Endothelial cell of umbilical vein (primary cell): ENCODE measurements around the gene ITPR1. TPM values are rescaled to one million over a fixed set of nuclear protein-coding genes. Genes with fewer than 3 reads are reported as not detected.

Source experiments
- BruUV-seq: library from RNA; stranded (reverse); fragments of 400-500 nt; replicated peaks from 2 replicates; lab custom pipeline; 2021; lab: Mats Ljungman, UMichigan
- CTCF ChIA-PET: fragments of 300-600, 350-600 bp; sonication (Branson Sonifier 250); formaldehyde crosslinking; loops from one replicate; lab custom pipeline; 2021; ENCODE audit warnings: antibody characterized with exemption, inconsistent platforms; lab: Charles Lee
- POLR2A ChIA-PET: fragments of 300-600, 350-600 bp; sonication (Branson Sonifier 250); formaldehyde crosslinking; loops from one replicate; lab custom pipeline; 2021; ENCODE audit warnings: antibody characterized with exemption, inconsistent platforms; lab: Charles Lee
- DNase-seq: peaks from one replicate; pipeline ENCODE4 v3.0.0-alpha.2; 2011; ENCODE audit warnings: low read depth, low spot score
- FAIRE-seq: peaks from 2 replicates; lab custom pipeline; 2011; peaks lifted over from hg19 to GRCh38; lab: Jason Lieb, UNC
- H2AFZ ChIP-seq: 2 replicates; pipeline ENCODE4 v1.6.0; 2012; ENCODE audit warnings: low read depth, low read length, control low read depth, inconsistent platforms
- H3K27ac ChIP-seq: 2 replicates; pipeline ENCODE4 v1.5.1; 2011; ENCODE audit warnings: low read depth, mild to moderate bottlenecking, control low read depth, low read length, moderate library complexity; ENCODE audit not compliant: insufficient read depth
- H3K27me3 ChIP-seq, 2 experiments: 2 replicates each; pipeline versions ENCODE4 v1.6.0 to v1.6.1; 2011; ENCODE audit warnings: low read length in 2 of 2, mixed read lengths in 1 of 2; ENCODE audit not compliant: control insufficient read depth in 2 of 2, insufficient read depth in 2 of 2
- H3K36me3 ChIP-seq, 2 experiments: 2 replicates in 1 of 2; 3 replicates in 1 of 2; pipeline ENCODE4 v1.5.1; 2011; ENCODE audit warnings: low read length in 2 of 2, mild to moderate bottlenecking in 1 of 2, moderate library complexity in 1 of 2; ENCODE audit not compliant: control insufficient read depth in 2 of 2, insufficient read depth in 2 of 2; ENCODE audit errors: extremely low read depth in 1 of 2
- H3K4me1 ChIP-seq: 3 replicates; pipeline ENCODE4 v1.5.1; 2011; ENCODE audit warnings: mild to moderate bottlenecking, low read length; ENCODE audit not compliant: control insufficient read depth, insufficient read depth; ENCODE audit errors: extremely low read depth
- H3K4me2 ChIP-seq: 2 replicates; pipeline ENCODE4 v1.6.1; 2011; ENCODE audit warnings: low read length, control low read depth, mixed read lengths; ENCODE audit not compliant: insufficient read depth
- H3K4me3 ChIP-seq, 3 experiments: fragments of 200-600 bp in 1 of 3; sonication (generic), shearing (Covaris generic) in 1 of 3; replicated peaks in 1 of 3; 2 replicates each; pipeline ENCODE4 v1.5.1; 2011 to 2016; ENCODE audit warnings: control low read depth in 3 of 3, low read length in 3 of 3, mild to moderate bottlenecking in 2 of 3, inconsistent platforms in 1 of 3, low read depth in 1 of 3, moderate library complexity in 1 of 3; ENCODE audit not compliant: insufficient read depth in 1 of 3
- H3K79me2 ChIP-seq: 2 replicates; pipeline ENCODE4 v1.6.0; 2012; ENCODE audit warnings: low read length, inconsistent platforms; ENCODE audit not compliant: control insufficient read depth, insufficient read depth
- H3K9ac ChIP-seq: replicated peaks from 2 replicates; pipeline ENCODE3; 2011; ENCODE audit warnings: low read length, control low read depth; ENCODE audit not compliant: insufficient read depth; ENCODE audit errors: extremely low read depth
- H3K9me1 ChIP-seq: replicated peaks from 3 replicates; pipeline ENCODE4 v1.6.0; 2011; ENCODE audit warnings: mild to moderate bottlenecking, low read length; ENCODE audit not compliant: control insufficient read depth, insufficient read depth; ENCODE audit errors: extremely low read depth
- H3K9me3 ChIP-seq: replicated peaks from 2 replicates; pipeline ENCODE4 v1.5.1; 2012; ENCODE audit warnings: low read length, inconsistent platforms; ENCODE audit not compliant: control insufficient read depth, insufficient read depth
- H4K20me1 ChIP-seq: replicated peaks from 2 replicates; pipeline ENCODE3; 2011; ENCODE audit warnings: mild to moderate bottlenecking, low read length; ENCODE audit not compliant: control insufficient read depth, insufficient read depth; ENCODE audit errors: extremely low read depth
- EZH2 ChIP-seq: IDR thresholded peaks from 2 replicates; pipeline ENCODE4 v1.6.1; 2012; ENCODE audit warnings: borderline replicate concordance, low read depth, mild to moderate bottlenecking, moderate library complexity, low read length, inconsistent platforms; ENCODE audit not compliant: severe bottlenecking
- FOS ChIP-seq: IDR thresholded peaks from 2 replicates; pipeline ENCODE4 v1.6.1; 2011; ENCODE audit warnings: mild to moderate bottlenecking, low read length, moderate library complexity, borderline replicate concordance; ENCODE audit not compliant: insufficient read depth
- GATA2 ChIP-seq: IDR thresholded peaks from 2 replicates; pipeline ENCODE4 v1.7.0; 2011; ENCODE audit warnings: low read depth, mild to moderate bottlenecking, moderate library complexity, mixed read lengths, low read length; ENCODE audit not compliant: insufficient read length, insufficient read depth
- JUN ChIP-seq: IDR thresholded peaks from 2 replicates; pipeline ENCODE4 v1.6.1; 2011; ENCODE audit warnings: borderline replicate concordance, low read depth; ENCODE audit not compliant: insufficient read length, insufficient read depth
- MYC ChIP-seq: IDR thresholded peaks from one replicate; pipeline ENCODE4 v1.6.1; 2011; ENCODE audit warnings: mild to moderate bottlenecking, low read depth, low read length
- POLR2A ChIP-seq: IDR thresholded peaks from 2 replicates; pipeline ENCODE4 v1.6.1; 2012; ENCODE audit warnings: low read depth, mild to moderate bottlenecking, control low read depth, low read length
- POLR2AphosphoS5 ChIP-seq: IDR thresholded peaks from 2 replicates; pipeline ENCODE4 v1.6.1; 2012; ENCODE audit warnings: low read depth, mild to moderate bottlenecking, control low read depth, low read length, moderate library complexity; ENCODE audit not compliant: insufficient read depth
- dilution Hi-C: fragments of 300-500 bp; cut with MboI; formaldehyde crosslinking; loops from one replicate; pipeline ENCODE4 v1.15.0; 2019; ENCODE audit warnings: low sequenced_read_pairs; ENCODE audit not compliant: extremely low pct_ligation_motif_present
- intact Hi-C: fragments of 100-400 bp; cut with micrococcal nuclease; formaldehyde crosslinking; loops from one replicate; pipeline ENCODE4 v1.10.0; 2022
- polyA plus RNA-seq, 4 experiments: library from polyadenylated mRNA; depleted of rRNA in 3 of 4; stranded (reverse) in 3 of 4; unstranded in 1 of 4; fragments of >200 nt; gene quantifications; 2 replicates each; pipeline versions ENCODE4 v1.2.1 to v1.2.3, GENCODE V29; 2011 to 2012; ENCODE audit warnings: missing spikeins in 1 of 4
- total RNA-seq: library from RNA; stranded (reverse); gene quantifications from 2 replicates; pipeline ENCODE4 v1.2.3, GENCODE V29; 2021
- TF ChIP-seq, protein P1 (sequence below), 2 donors: IDR thresholded peaks; 1 replicate in 1 of 2; 2 replicates in 1 of 2; pipeline ENCODE4 v1.5.1; 2011; ENCODE audit warnings: low read length in 2 of 2, mild to moderate bottlenecking in 2 of 2, moderate library complexity in 2 of 2, control low read depth in 1 of 2, inconsistent platforms in 1 of 2, low read depth in 1 of 2; ENCODE audit not compliant: insufficient read depth in 1 of 2; ENCODE audit errors: extremely low read depth in 1 of 2
- TF ChIP-seq, protein P2 (sequence below): IDR thresholded peaks from 2 replicates; pipeline ENCODE4 v1.6.1; 2011; ENCODE audit not compliant: insufficient read depth, insufficient read length

The ITPR1 gene
- total and polyA plus RNA-seq, 2 donors (not counting 3 experiments of a cell fraction or from before 2014, with no cell fraction given) = 5.1 to 16.1 TPM

DNA sequence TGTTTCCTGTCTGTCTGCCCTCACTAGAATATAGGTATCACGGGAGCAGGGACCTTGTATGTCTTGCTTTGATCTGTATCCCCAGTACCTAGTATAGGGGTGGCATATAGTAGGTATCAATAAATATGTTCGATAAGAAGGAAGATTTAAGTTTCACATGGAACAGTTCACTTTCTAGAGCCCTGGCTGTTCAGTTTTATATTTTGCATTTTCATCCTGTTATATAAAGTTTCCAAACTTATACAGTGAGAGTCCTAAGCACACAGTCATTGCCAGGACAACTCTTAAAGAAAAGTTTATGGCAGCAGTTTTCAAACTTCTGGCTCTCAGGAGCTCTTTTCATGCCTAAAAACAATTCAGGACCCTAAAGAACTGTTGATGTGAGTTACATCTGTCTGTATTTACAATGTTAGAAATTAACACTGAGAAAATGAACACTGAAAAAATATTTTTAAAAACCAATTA is 13.4 kb downstream of the ITPR1 start:
- TF ChIP-seq POLR2A = no peak
- TF ChIP-seq, protein P1, sequence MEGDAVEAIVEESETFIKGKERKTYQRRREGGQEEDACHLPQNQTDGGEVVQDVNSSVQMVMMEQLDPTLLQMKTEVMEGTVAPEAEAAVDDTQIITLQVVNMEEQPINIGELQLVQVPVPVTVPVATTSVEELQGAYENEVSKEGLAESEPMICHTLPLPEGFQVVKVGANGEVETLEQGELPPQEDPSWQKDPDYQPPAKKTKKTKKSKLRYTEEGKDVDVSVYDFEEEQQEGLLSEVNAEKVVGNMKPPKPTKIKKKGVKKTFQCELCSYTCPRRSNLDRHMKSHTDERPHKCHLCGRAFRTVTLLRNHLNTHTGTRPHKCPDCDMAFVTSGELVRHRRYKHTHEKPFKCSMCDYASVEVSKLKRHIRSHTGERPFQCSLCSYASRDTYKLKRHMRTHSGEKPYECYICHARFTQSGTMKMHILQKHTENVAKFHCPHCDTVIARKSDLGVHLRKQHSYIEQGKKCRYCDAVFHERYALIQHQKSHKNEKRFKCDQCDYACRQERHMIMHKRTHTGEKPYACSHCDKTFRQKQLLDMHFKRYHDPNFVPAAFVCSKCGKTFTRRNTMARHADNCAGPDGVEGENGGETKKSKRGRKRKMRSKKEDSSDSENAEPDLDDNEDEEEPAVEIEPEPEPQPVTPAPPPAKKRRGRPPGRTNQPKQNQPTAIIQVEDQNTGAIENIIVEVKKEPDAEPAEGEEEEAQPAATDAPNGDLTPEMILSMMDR (IDR thresholded peaks at IDR 0.05; ENCODE audit: extremely low read depth in 1 of 2, insufficient read depth in 1 of 2, low read depth in 1 of 2, low read length in 2 of 2) = no peak
- TF ChIP-seq, protein P2, sequence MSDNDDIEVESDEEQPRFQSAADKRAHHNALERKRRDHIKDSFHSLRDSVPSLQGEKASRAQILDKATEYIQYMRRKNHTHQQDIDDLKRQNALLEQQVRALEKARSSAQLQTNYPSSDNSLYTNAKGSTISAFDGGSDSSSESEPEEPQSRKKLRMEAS = no peak
- Histone ChIP-seq H3K4me3 (no peak overlapping the region), H3K4me1 (peaks cover 3% of the 10 kb centered on the region), H3K9ac (no peak overlapping the region), H3K9me3 (no peaks in the 10 kb centered on the region), H3K27ac (no peak overlapping the region), H2AFZ (no peak overlapping the region), H3K4me2 (no peak overlapping the region), H3K27me3 (no peaks in the 10 kb centered on the region), H3K36me3 (no peaks in the 10 kb centered on the region), H3K9me1 (no peaks in the 10 kb centered on the region), H3K79me2 (no peaks in the 10 kb centered on the region), H4K20me1 (no peaks in the 10 kb centered on the region)
- ChIA-PET POLR2A (interaction anchor here (1.2 kb wide), 1 partner anchor 13 kb away, joined by 3 read pairs; the partner anchor contains the start of gene ITPR1), CTCF (interaction anchor here (3.5 kb wide), 1 partner anchor 156 kb away, joined by 10 read pairs; no protein-coding TSS in a partner anchor)
- DNase-seq (no peak), FAIRE-seq (no peak)
- intact Hi-C loops (no loop called here), dilution Hi-C loops (no loop called here)
- no TSS peak for BruUV-seq

DNA sequence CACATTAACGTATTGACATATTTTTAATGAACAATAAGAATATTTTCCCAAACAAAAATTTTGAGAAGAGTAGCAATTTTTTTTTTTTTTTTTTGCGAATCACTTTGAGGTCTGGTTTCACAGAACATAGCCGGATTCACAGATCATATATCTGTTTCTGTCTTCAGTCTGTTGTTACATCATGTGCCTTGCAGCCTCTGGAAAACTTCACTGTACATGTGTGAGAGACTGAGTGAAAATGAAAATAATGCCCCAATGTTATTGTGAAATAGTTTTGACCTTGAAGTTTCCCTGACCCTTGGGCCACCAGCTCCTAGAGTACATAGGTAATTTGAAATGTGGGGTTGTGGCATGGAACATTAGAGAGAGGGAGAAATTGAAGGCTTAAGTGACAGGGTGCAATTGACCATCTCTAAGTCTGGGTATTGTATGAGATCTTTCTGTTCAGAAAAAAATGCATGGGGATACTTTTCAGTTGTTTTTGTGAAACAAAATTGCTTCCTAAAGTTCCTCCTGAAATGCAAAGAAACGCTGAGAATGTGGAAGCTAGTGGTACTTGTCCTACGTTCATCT is 14.0 kb downstream of the ITPR1 start:
- no peak overlapping the region for H3K4me2 ChIP-seq
- no peak overlapping the region for H2AFZ ChIP-seq
- intact Hi-C loops (no loop called here), dilution Hi-C loops (no loop called here)
- DNase-seq (no peak), FAIRE-seq (no peak)
- no peaks in the 10 kb centered on the region for H3K36me3 ChIP-seq
- CTCF ChIA-PET = interaction anchor here (3.5 kb wide), 1 partner anchor 156 kb away, joined by 10 read pairs; no protein-coding TSS in a partner anchor
- no peaks in the 10 kb centered on the region for H3K9me1 ChIP-seq
- peaks cover 3% of the 10 kb centered on the region for H3K4me1 ChIP-seq
- H3K27me3 ChIP-seq = no peaks in the 10 kb centered on the region
- no peaks in the 10 kb centered on the region for H3K9me3 ChIP-seq
- no peaks in the 10 kb centered on the region for H3K79me2 ChIP-seq
- H4K20me1 ChIP-seq = no peaks in the 10 kb centered on the region
- POLR2A ChIA-PET = interaction anchor here (0.5 to 1.2 kb wide), 2 partner anchors 14 to 69 kb away, joined by 3 read pairs; partner anchors contain the start of gene ITPR1
- no peak overlapping the region for H3K9ac ChIP-seq
- no peak overlapping the region for H3K27ac ChIP-seq
- TF ChIP-seq, protein P2 = no peak
- TF ChIP-seq MYC = no peak
- TF ChIP-seq EZH2 = no peak
- TF ChIP-seq, protein P1 (IDR thresholded peaks at IDR 0.05; ENCODE audit: extremely low read depth in 1 of 2, insufficient read depth in 1 of 2, low read depth in 1 of 2, low read length in 2 of 2) = no peak
- no peak for TF ChIP-seq FOS
- no peak for TF ChIP-seq POLR2AphosphoS5
- TF ChIP-seq POLR2A = no peak
- TF ChIP-seq JUN = no peak
- no peak for TF ChIP-seq GATA2
- H3K4me3 ChIP-seq = no peak overlapping the region
- no TSS peak for BruUV-seq
